Measurements from ENCODE around the gene XRCC2.

XRCC2 gene

DNA sequence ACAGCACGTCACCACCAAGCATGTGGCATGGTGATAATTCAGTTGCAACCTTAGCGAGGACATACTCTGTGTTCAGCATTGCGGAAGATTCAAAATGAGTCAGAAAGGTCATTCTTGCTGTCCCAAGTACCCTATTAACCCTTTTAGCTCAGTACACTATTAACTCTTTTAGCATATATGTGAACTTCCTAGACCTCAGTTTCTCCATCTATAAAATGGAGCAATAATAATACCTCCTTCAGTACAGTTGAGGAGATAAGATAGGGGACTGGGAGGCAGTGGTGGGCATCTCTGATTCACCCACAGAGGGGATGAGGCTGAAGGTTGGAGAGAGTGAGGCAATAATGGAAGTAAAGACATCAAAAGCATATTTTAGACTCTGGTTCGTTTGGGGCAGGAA lies 67.3 kb downstream of the XRCC2 start:
- no peak for FAIRE-seq

DNA sequence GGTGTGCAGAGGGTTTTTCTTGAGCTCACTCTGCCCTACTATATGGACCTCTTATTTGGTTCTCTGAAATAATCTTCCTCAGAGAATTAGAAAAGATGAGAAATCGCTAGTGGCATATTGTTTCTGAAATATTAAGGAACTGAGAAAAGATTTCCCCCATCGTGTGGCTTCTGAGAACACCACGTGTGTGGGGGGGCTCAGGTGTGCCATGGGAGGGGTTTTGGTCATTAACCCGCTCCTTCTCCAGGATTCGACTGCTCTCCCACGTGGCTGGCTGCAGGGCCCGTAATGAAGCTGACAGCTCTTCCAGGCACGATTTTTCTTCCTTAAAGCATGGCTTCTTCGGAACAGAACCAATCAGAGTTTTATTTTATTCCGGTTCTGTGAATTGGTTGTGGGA lies 67.7 kb downstream of the XRCC2 start:
- no peak for FAIRE-seq

DNA sequence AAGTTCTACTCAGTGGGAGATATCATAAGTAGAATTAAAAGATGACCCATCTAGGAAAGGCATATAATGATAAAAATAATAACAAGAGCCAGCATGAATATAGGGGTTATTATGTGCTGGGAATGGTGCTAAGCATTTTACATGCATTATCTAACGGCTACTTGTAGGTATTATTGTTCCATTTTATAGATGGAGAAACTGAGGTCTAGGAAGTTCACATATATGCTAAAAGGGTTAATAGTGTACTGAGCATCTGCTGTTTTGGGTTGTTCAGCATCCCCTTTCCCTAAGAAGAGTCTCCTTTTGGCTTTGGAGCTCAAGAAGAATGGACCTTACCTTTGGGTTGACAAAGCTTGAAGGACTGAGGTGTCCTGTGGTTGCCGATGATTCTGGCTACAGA lies 68.9 kb downstream of the XRCC2 start:
- no peak for FAIRE-seq

DNA sequence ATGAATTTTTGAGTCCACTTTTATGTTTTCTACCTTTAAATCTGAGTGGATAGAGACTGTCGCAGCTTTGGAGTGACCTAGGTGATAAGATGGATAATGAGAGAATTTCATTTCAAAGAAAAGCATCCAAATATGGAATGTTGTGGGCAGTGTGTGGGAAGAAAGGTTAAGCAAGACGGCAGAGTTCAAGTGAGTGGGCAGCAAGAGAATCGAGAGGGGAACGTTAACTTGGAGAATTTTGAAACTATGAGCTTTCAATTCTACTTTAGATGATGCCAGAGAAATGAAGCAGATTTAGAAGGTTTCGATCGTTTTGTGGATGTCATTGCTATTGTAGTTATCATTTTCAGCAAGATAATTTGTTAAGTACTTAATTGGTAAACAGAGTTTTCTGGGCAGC lies 73.0 kb downstream of the XRCC2 start:
- no peak for FAIRE-seq

DNA sequence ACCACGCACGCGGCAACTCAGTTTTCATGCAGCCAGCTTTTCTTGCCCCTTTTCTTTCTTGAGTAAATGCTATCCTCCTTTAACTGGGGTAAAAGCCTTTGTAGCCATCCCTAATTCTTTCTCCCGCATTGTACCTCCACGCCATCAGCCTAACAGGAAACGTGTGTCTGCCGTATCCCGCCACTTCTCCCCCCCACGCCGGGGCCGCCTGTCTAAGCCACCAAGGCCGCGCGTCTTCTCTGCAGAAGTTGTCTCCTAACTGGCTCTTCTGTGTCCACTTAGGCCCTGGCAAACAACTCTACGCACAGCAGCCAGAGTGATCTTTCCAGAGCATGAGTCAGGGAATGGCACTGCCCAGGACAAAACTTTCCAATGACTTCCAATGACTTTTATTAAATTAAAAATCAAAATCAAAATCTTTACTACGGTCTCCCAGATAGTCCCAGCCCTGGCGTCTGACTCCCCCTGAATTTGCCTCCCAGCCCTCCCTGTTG lies 74.6 kb downstream of the XRCC2 start:
- no peak for FAIRE-seq

DNA sequence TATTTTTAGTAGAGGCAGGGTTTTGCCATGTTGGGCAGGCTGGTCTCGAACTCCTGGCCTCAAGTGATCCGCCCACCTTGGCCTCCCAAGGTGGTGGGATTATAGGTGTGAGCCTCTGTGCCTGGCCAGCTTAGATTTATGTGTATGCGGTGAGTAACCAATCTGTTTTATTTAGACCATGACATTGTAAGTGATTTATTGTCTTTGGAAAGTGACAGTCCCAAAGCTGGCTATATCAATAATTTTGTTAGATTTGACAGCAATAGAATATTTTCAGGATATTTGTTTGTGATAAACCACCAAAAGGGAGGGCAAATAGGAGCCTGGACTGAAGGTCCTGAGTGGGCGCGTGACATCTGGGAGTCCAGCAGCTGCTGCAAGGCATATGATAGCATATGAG lies 75.7 kb downstream of the XRCC2 start:
- no peak for FAIRE-seq

DNA sequence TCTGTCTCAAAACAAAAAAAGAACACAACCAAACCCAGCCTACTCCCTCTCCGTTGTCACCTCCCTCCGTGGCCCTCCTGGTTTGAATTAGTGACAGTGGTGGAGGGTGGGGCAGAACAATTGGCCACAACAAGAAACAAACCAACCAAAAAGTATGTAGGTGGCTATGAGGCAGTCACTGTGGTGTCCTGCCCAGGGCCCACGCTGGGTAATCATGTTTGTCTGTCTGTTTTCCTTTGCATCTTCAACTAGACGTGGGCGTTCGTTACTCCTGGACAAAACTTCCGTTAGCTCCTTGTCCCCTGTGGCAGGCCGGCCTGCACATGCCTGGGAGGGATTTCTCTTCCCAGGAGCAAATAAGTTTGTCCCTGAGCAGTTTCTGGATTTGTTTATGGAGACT lies 78.4 kb downstream of the XRCC2 start:
- no peak for FAIRE-seq

DNA sequence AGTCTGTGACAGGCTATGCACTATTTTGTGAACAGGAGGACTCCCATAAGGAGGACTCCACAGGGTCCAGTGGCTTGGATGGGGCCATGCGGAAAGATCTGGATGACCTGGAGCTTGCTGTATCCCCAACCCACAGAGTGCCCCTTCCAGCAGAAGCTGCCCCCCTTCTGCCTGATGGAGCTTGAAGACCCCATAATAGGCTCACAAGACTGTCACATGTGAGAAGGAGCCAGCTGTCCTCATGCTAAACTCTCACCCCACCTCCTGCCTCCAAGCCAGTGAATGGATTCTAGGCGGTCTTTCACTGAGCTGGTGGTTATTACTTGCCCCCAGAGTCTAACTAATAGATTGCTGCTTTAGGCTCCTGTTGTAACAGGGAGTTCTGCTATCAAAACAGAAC lies 79.1 kb downstream of the XRCC2 start:
- FAIRE-seq, result no peak

All from islet of Langerhans (tissue), 1 donor.